HG03378 (cell line): ENCODE data around the gene PTTG2.

ENCODE experiments used
- ATAC-seq: cut with Tn5 transposase; IDR thresholded peaks from one replicate; pipeline ENCODE4 v1.9.1; 2021; ENCODE audit warnings: mild to moderate bottlenecking, moderate library complexity; ENCODE audit not compliant: unreplicated experiment

Gene PTTG2

GRCh38 chr4:38005637-38006036, 45.4 kb downstream of the PTTG2 start:
- no peak for ATAC-seq

DNA sequence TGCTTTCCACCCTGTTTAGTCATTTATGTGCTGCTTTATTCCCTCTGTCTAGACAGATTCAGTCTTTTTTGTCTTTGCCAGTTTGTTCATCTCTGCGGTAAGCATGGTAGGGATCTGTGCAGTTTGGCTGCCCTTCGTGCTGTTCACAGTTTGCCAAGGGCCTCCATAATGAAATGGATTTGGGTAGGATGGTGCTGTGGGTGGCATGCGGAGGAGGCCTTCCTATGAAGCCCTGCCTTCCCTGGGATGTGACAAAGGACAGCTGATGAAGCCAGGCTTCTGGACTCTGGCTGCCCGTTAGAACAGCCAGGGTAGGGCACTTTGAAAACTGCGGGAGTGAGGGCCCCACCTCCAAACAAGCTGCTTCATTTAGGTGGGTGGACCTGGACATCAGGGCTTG, 47.4 kb downstream of the PTTG2 start:
- ATAC-seq = no peak

DNA sequence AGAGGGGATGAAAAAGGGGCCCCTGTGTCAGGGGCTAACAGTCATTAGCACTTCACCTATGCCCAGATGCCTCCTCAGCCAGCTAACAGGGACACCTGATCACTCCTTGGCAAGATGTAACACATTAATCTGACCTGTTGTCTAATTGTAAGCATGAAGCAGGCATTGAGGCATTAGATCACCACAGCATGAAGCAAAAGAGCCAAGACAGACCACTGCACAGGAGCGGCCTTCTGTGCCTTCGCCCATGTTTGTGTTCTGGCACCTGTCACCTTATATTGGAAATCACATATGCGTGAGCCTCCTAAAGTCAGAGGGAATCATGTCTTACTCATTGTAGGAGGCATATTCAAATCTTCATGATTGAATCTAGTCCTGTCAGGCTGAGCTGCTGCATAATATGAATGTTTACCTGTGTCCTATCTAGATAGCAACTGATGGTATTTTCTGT, 48.4 kb downstream of the PTTG2 start:
- ATAC-seq = no peak

GRCh38 chr4:38009421-38009820, 49.2 kb downstream of the PTTG2 start:
- ATAC-seq = no peak

DNA sequence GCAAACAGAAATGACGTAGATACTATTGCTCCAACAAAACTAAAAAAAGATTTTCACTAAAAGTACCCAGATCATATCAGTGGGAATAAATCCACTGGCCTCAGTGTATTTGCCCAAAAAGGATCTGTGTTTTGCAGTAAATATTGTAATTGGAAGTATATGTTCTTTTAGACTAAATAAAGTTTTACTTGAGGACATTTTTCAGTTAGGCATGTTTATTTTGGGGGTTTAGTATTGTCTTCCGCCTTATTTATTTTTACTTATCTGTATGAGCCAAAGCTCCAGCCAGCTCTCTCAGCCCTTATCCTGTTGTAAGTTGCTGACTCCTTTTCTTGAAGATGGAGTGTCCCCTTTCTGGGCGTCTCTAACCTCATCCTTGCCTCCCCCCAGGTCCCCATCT, 49.8 kb downstream of the PTTG2 start:
- ATAC-seq = no peak
